SK-N-SH treated with all-trans-retinoic acid at 6 μM for 48 hours (cell line): ENCODE data around the gene DEFB115.

Experiments used
- ATAC-seq: fragments of 200-7000 bp; cut with Tn5 transposase; 3 replicates; pipeline ENCODE4 v1.9.1; 2020; ENCODE audit warnings: mild to moderate bottlenecking, moderate library complexity
- ISL1 ChIP-seq: fragments of 250-450 bp; sonication (Bioruptor Pico); IDR thresholded peaks from 2 replicates; pipeline ENCODE4 v2.1.2; 2022; ENCODE audit warnings: mild to moderate bottlenecking, moderate library complexity
- POU6F1 ChIP-seq: fragments of 250-450 bp; sonication (Bioruptor Pico); IDR thresholded peaks from 2 replicates; pipeline ENCODE4 v1.8.0; 2021; ENCODE audit warnings: low read depth, mild to moderate bottlenecking, moderate library complexity, borderline replicate concordance
- PPARA ChIP-seq: fragments of 250-450 bp; sonication (Bioruptor Pico); IDR thresholded peaks from 2 replicates; pipeline ENCODE4 v1.5.0; 2020; ENCODE audit warnings: mild to moderate bottlenecking, borderline replicate concordance
- SNAI2 ChIP-seq: fragments of 250-450 bp; sonication (Bioruptor Pico); IDR thresholded peaks from 2 replicates; pipeline ENCODE4 v1.5.0; 2020; ENCODE audit warnings: mild to moderate bottlenecking, moderate library complexity

The DEFB115 gene

DNA sequence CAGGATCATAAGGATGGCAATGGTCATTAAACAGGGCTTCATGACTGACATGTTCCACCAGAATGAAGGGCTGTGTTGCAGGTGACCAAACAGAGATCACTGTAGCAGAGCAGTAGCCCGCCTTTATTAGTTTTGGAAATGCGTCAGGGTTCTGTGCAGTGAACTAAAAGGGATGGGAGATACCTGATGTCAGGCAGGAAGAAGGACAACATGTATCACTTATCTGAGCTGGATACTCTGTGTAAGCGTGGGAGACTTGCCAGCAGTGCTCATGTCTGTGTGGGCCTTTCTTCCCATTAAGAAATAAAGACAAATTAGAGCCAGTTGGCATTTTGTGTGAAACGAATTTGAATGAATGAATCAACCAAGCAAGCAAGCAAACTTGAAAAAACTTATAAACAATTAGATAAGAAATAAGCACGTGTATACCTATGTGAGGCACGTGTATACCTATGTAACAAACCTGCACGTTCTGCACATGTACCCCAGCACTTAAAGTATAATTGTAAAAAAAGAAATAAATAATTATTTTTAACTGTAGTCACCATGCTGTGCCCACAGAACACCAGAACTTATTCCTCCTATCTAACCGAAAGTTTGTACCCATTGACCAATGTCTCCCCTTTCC lies 51.2 kb downstream of the DEFB115 start, which contains the start of gene DEFB116:
TSS of gene DEFB116 (minus strand) at position 51 of the 628 bp plus-strand sequence. CDS start at position 51, 0 bp downstream.
- no peak for ATAC-seq
- TF ChIP-seq POU6F1 (CRISPR knock-in tag), result no peak
- no peak for TF ChIP-seq PPARA (CRISPR knock-in tag)
- TF ChIP-seq ISL1 (CRISPR knock-in tag), result no peak
- TF ChIP-seq SNAI2 (CRISPR knock-in tag), result no peak
